GM20000 (cell line): ENCODE data around the gene MAP6.
A peak's percentile ranks its signal among the peaks of the same experiment; 100 is the strongest.

ENCODE experiments used
- DNase-seq: peaks from one replicate; pipeline ENCODE4 v3.0.0; 2012; ENCODE audit warnings: low spot score
- TF ChIP-seq, protein P1 (sequence below): IDR thresholded peaks from 2 replicates; pipeline ENCODE4 v1.5.1; 2012; ENCODE audit warnings: mild to moderate bottlenecking, control low read depth; ENCODE audit errors: extremely low read depth, missing control alignments

MAP6 gene

DNA sequence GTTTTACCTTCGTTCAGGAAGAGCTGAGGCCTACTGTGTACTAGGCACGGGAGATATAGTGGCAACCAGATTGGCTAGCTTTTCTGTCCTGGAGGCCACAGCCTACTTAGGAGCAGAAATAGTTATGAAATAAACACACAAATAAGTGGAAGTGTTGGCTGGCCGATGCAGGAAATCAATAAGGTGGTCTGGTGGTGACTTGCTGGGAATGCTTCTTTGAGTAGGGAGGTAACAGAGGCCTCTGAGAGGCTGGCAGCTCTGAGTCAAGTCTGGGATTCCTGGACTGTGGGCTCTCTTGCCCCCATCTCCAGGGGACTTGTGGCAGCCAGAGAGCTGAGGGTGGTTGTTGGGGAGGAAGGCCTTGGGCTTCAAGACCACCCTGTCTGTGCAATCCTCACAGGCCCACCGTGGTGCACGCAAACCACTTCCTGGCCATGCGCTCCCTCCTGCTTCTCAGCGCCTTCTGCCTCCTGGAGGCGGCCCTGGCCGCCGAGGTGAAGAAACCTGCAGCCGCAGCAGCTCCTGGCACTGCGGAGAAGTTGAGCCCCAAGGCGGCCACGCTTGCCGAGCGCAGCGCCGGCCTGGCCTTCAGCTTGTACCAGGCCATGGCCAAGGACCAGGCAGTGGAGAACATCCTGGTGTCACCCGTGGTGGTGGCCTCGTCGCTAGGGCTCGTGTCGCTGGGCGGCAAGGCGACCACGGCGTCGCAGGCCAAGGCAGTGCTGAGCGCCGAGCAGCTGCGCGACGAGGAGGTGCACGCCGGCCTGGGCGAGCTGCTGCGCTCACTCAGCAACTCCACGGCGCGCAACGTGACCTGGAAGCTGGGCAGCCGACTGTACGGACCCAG is 102.7 kb downstream of the MAP6 start:
- no peak for DNase-seq
- TF ChIP-seq, protein P1, sequence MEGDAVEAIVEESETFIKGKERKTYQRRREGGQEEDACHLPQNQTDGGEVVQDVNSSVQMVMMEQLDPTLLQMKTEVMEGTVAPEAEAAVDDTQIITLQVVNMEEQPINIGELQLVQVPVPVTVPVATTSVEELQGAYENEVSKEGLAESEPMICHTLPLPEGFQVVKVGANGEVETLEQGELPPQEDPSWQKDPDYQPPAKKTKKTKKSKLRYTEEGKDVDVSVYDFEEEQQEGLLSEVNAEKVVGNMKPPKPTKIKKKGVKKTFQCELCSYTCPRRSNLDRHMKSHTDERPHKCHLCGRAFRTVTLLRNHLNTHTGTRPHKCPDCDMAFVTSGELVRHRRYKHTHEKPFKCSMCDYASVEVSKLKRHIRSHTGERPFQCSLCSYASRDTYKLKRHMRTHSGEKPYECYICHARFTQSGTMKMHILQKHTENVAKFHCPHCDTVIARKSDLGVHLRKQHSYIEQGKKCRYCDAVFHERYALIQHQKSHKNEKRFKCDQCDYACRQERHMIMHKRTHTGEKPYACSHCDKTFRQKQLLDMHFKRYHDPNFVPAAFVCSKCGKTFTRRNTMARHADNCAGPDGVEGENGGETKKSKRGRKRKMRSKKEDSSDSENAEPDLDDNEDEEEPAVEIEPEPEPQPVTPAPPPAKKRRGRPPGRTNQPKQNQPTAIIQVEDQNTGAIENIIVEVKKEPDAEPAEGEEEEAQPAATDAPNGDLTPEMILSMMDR: no peak

DNA sequence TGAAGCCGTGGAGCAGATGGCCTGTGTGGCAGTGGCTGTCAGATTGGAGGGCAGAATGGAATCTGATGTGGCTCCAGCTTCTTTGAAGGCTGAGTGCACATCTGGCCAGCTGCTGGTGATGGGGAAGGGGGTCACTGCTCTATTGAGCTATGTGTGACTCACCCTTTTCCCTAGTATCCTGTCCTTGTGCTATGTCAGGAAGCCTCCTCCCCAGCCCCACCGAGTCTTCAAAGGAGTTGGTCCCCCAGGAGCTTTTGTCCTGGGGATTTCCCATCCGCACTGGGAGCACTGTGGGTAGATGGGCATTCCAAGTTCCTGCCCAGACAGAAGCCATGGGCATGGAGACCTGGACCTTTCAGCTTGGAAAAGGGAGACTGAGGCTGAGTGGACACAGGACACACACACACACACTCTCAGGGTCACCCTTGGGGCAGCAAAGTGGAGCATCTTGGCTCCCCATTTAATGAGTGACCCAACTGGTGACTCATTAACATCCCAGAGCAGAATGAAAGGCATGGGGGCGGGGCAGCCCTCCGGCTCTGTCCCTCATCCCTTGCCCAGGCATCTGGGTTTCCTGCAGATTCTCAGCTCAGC is 103.5 kb downstream of the MAP6 start:
- TF ChIP-seq, protein P1: no peak
- DNase-seq: no peak

DNA sequence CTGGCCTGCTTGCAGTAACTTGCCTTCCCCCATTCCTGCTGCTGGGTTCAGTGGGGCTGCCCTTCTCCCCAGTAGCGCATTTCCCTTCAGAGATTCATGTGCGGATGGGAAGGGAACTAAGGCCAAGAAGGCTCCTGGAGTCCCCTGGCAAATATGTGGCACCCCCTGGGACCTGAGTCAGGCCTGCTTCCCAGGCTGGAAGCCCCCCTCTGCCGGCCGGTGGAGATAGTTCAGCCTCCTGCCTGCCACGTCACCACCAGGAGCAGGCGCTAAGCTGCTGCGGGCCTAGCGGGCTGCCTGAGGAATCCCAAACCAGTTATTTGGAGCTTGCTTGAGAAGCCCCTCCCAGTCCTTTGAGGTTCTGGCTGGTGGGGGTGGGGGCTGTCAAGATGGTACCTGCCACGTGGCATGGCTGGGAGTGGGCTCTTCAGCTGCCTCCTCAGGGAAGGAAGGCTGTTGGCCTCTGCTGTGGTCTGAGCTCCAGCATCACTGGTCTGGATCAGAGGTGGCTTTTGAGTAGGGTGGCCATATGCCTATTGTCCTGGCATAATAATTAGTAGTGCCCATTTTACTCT is 104.8 kb downstream of the MAP6 start:
- TF ChIP-seq, protein P1: no peak
- DNase-seq: no peak

- DNase-seq: no peak
- TF ChIP-seq, protein P1: no peak
These were observed 105.3 kb downstream of the MAP6 start for GRCh38 chr11:75563501-75563977.

- TF ChIP-seq, protein P1: no peak
- no peak for DNase-seq
These were observed 105.9 kb downstream of the MAP6 start for GRCh38 chr11:75562836-75563484.

DNA sequence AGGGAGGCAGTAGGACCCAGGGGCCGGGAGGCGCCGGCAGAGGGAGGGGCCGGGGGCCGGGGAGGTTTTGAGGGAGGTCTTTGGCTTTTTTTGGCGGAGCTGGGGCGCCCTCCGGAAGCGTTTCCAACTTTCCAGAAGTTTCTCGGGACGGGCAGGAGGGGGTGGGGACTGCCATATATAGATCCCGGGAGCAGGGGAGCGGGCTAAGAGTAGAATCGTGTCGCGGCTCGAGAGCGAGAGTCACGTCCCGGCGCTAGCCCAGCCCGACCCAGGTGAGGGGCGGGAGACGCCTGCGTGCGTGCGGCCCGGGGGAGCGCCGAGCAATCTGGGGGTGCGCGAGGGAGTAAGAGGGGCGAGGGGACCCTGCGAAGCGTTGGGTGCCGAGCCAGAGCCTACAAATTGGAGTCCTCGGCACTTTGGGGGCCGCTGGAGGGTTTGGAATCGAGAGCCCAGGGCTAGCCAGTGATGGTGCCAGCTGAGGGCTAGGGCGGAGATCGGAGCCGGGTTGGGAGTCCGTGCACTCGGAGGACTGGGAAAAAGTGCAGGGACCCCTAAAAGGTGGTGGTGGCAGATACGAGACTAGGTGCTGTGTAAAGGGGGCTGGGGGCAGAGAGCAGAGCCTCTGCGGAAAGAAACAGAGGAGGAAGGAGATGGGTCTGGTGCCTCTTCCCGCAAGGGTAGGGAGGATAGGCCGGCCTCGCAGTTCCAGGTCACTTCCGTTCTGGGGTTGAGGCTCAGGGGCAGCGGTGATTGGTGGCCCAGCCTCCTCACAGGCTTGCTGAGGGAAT is 106.6 kb downstream of the MAP6 start, which contains the start of gene SERPINH1:
Gene SERPINH1 (plus strand): TSS at position 206 of the 788 bp plus-strand sequence. CDS start 4,097 bp downstream, outside the sequence.
- TF ChIP-seq, protein P1: no peak
- DNase-seq: peak; percentile 94
